K562 (cell line): ENCODE results near the gene JADE2. TPM values are rescaled to one million over a fixed set of nuclear protein-coding genes. Genes with fewer than 3 reads are reported as not detected.
A peak's percentile ranks its signal among the peaks of the same experiment; 100 is the strongest.

Experiments used
- ATAC-seq: fragments of 200-7000 bp; cut with Tn5 transposase; 3 replicates; pipeline ENCODE4 v1.9.1; 2020; ENCODE audit warnings: moderate library complexity
- BruUV-seq: library from RNA; stranded (reverse); fragments of 400-500 nt; replicated peaks from 2 replicates; lab custom pipeline; 2021; lab: Mats Ljungman, UMichigan
- CTCF ChIA-PET: fragments of 300-600 bp; formaldehyde crosslinking; extraction: SDS; loops from one replicate; lab custom pipeline; 2021; ENCODE audit warnings: low intra/inter-chr PET ratio; lab: Yijun Ruan, JAX
- POLR2A ChIA-PET: fragments of 300-600, 350-650 bp; sonication (Branson Sonifier 250); formaldehyde crosslinking; extraction: SDS; loops from one replicate; lab custom pipeline; 2021; ENCODE audit warnings: antibody characterized with exemption, inconsistent platforms; lab: Yijun Ruan, JAX
- DNase-seq, 4 experiments: peaks; one replicate each; pipeline versions ENCODE4 v3.0.0 to v3.0.0-alpha.2; 2011 to 2018; ENCODE audit warnings: low spot score in 3 of 4, mixed read lengths in 3 of 4; ENCODE audit errors: extremely low read depth in 1 of 4
- FAIRE-seq: peaks from 2 replicates; lab custom pipeline; 2011; peaks lifted over from hg19 to GRCh38; lab: Jason Lieb, UNC
- H2AFZ ChIP-seq: 2 replicates; pipeline ENCODE4 v1.6.0; 2011; ENCODE audit warnings: low read depth, low read length, control low read depth, inconsistent platforms
- H3K27ac ChIP-seq: fragments of 200-600 bp; 3 replicates; pipeline ENCODE4 v1.8.0; 2011; ENCODE audit warnings: low read depth, mild to moderate bottlenecking, control low read depth, inconsistent platforms, low read length, moderate library complexity, mixed read lengths; ENCODE audit errors: extremely low read depth
- H3K27me3 ChIP-seq, 2 experiments: fragments of 300-600 bp in 1 of 2; 2 replicates in 1 of 2; 3 replicates in 1 of 2; pipeline versions ENCODE4 v1.6.0 to v1.8.0; 2011; ENCODE audit warnings: inconsistent platforms in 2 of 2, low read length in 2 of 2, mild to moderate bottlenecking in 1 of 2, mixed read lengths in 1 of 2, moderate library complexity in 1 of 2; ENCODE audit not compliant: control insufficient read depth in 2 of 2, insufficient read depth in 2 of 2
- H3K36me3 ChIP-seq: fragments of 300-600 bp; 3 replicates; pipeline ENCODE4 v1.8.0; 2011; ENCODE audit warnings: mild to moderate bottlenecking, low read length, inconsistent platforms; ENCODE audit not compliant: control insufficient read depth, insufficient read depth
- H3K4me1 ChIP-seq, 2 experiments: fragments of 200-600 bp in 1 of 2; replicated peaks in 1 of 2; 2 replicates in 1 of 2; 3 replicates in 1 of 2; pipeline versions ENCODE4 v1.5.1 to v1.8.0; 2011; ENCODE audit warnings: inconsistent platforms in 2 of 2, low read length in 2 of 2, mild to moderate bottlenecking in 1 of 2, mixed read lengths in 1 of 2, moderate library complexity in 1 of 2; ENCODE audit not compliant: control insufficient read depth in 2 of 2, insufficient read depth in 2 of 2
- H3K4me2 ChIP-seq: 2 replicates; pipeline ENCODE4 v1.6.1; 2011; ENCODE audit warnings: low read length, control low read depth, inconsistent platforms, mixed read lengths; ENCODE audit not compliant: insufficient read depth
- H3K4me3 ChIP-seq: fragments of 200-600 bp; sonication (generic), shearing (Covaris generic); 2 replicates; pipeline ENCODE4 v1.5.1; 2016; ENCODE audit warnings: control low read depth, inconsistent platforms
- H3K79me2 ChIP-seq: fragments of 200-600 bp; 3 replicates; pipeline ENCODE4 v1.8.0; 2011; ENCODE audit warnings: low read length, inconsistent platforms; ENCODE audit not compliant: control insufficient read depth, insufficient read depth
- H3K9ac ChIP-seq, 2 experiments: 2 replicates each; pipeline versions ENCODE4 v1.6.0 to v1.6.1; 2011; ENCODE audit warnings: low read depth in 2 of 2, low read length in 2 of 2, control low read depth in 1 of 2, inconsistent platforms in 1 of 2, mild to moderate bottlenecking in 1 of 2, mixed read lengths in 1 of 2; ENCODE audit not compliant: insufficient read depth in 1 of 2
- H3K9me1 ChIP-seq: one replicate; pipeline ENCODE4 v1.6.0; 2011; ENCODE audit warnings: inconsistent platforms, mild to moderate bottlenecking, low read length, moderate library complexity; ENCODE audit not compliant: control insufficient read depth, insufficient read depth
- H3K9me3 ChIP-seq: replicated peaks from 2 replicates; pipeline ENCODE4 v1.5.1; 2011; ENCODE audit warnings: low read depth, low read length, inconsistent platforms; ENCODE audit not compliant: control insufficient read depth, insufficient read depth
- H4K20me1 ChIP-seq: replicated peaks from 2 replicates; pipeline ENCODE4 v1.6.1; 2011; ENCODE audit warnings: low read length, inconsistent platforms, mixed read lengths; ENCODE audit not compliant: control insufficient read depth, insufficient read depth
- CBX3 ChIP-seq, 2 experiments: IDR thresholded peaks; 1 replicate in 1 of 2; 2 replicates in 1 of 2; pipeline ENCODE4 v1.6.1; 2012; ENCODE audit warnings: inconsistent platforms in 2 of 2, low read length in 2 of 2, borderline replicate concordance in 1 of 2, control low read depth in 1 of 2
- DMBX1 ChIP-seq: fragments of 250-450 bp; sonication (Bioruptor Pico); IDR thresholded peaks from 2 replicates; pipeline ENCODE4 v1.8.0; 2022; ENCODE audit warnings: inconsistent platforms, mild to moderate bottlenecking, moderate library complexity, borderline replicate concordance
- ETV1 ChIP-seq: fragments of 450-650 bp; conservative IDR thresholded peaks from 2 replicates; pipeline ENCODE4 v1.6.1; 2016; ENCODE audit warnings: missing genetic modification characterization, control low read depth, low read depth, missing compliant biosample characterization
- POLR3A ChIP-seq: IDR thresholded peaks from 2 replicates; pipeline ENCODE4 v1.6.1; 2011; ENCODE audit warnings: borderline replicate concordance, mild to moderate bottlenecking, moderate library complexity; ENCODE audit not compliant: insufficient read length, insufficient read depth; ENCODE audit errors: extremely low read depth
- RFX1 ChIP-seq: fragments of 450-650 bp; IDR thresholded peaks from 2 replicates; pipeline ENCODE4 v1.6.1; 2016; ENCODE audit warnings: mild to moderate bottlenecking, moderate library complexity
- TEAD1 ChIP-seq, 2 experiments: fragments of 450-650 bp in 1 of 2; sonication (generic) in 1 of 2; formaldehyde crosslinking; IDR thresholded peaks; 2 replicates each; pipeline versions ENCODE4 v1.4.0 to v1.8.0; 2020 to 2022; ENCODE audit warnings: mild to moderate bottlenecking in 2 of 2, missing genetic modification reagents in 1 of 2
- TSC22D4 ChIP-seq: fragments of 450-650 bp; IDR thresholded peaks from 2 replicates; pipeline ENCODE4 v1.6.1; 2016; ENCODE audit warnings: missing genetic modification characterization, missing biosample characterization, control low read depth
- ZKSCAN1 ChIP-seq: fragments of 150-350 bp; IDR thresholded peaks from 2 replicates; pipeline ENCODE4 v1.6.1; 2016; ENCODE audit warnings: low read depth, low read length
- WGBS: fragments of 100-300 bp; shearing (Covaris generic); methylation state at CpG from one replicate; pipeline ENCODE4 v1.1.6; 2016; ENCODE audit warnings: low coverage, mixed read lengths; ENCODE audit not compliant: insufficient coverage; ENCODE audit errors: missing lambda C conversion rate; 5-methylcytosine and 5-hydroxymethylcytosine counted together
- in situ Hi-C: fragments of 300-500 bp; cut with MboI; formaldehyde crosslinking; loops from 4 replicates; pipeline ENCODE4 v1.15.0; 2018; ENCODE audit warnings: inconsistent platforms, mixed read lengths
- intact Hi-C: fragments of 100-400 bp; cut with micrococcal nuclease; formaldehyde crosslinking; loops from 2 replicates; pipeline ENCODE4 v1.14.2; 2022
- polyA plus RNA-seq, 8 experiments: library from polyadenylated mRNA; depleted of rRNA in 4 of 8; stranded (reverse) in 5 of 8; unstranded in 3 of 8; fragments of >200 nt; fragmentation: Nextera tagmentation in 2 of 8; fragmentation: Illumina TruSeq in 1 of 8; extraction: Ambion mirVana in 2 of 8; extraction: Trizol in 1 of 8; gene quantifications; 2 replicates each; pipeline versions ENCODE4 v1.2.1 to v1.2.3, GENCODE V29; 2011 to 2014; ENCODE audit warnings: inconsistent platforms in 1 of 8, missing spikeins in 1 of 8
- total RNA-seq, 7 experiments: library from RNA; depleted of rRNA in 6 of 7; stranded (reverse); fragments of >200 nt in 6 of 7; fragmentation: Illumina TruSeq in 2 of 7; extraction: Trizol in 2 of 7; gene quantifications; 2 replicates each; pipeline versions ENCODE4 v1.2.1 to v1.2.3, GENCODE V29; 2011 to 2021; ENCODE audit warnings: low replicate concordance in 1 of 7
- TF ChIP-seq, protein P1 (sequence below): sonication (generic); formaldehyde crosslinking; IDR thresholded peaks from 2 replicates; pipeline ENCODE4 v1.9.0; 2022; ENCODE audit warnings: mild to moderate bottlenecking, missing genetic modification reagents
- TF ChIP-seq, protein P2 (sequence below): sonication (generic); formaldehyde crosslinking; IDR thresholded peaks from 2 replicates; pipeline ENCODE4 v1.8.0; 2022; ENCODE audit warnings: mild to moderate bottlenecking, missing genetic modification reagents

The JADE2 gene
- total and polyA plus RNA-seq, 9 of the 15 experiments (the other 6 are each of a cell fraction or from before 2014, with no cell fraction given), result 0.50 to 23.3 (median 9.1) TPM

DNA sequence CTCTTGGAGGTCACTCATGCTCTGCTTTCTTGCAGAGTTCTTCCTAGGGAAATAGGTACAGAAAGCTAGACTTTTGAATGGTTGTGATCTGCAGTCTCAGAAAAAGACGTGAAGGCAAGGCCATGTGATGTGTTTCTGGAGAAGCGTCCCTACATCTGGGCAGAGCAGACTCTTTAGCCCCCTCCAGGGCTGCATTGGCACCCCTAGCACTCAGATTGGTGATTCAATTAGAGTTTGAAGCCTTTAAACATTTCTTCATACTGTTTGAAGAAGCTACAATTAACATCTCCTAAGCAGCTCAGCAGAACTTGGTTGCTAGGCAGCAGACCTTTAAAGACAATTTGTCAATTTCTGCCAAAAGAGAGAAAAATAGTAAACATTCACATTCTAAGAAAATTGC, 21.6 kb downstream of the JADE2 start:
- no peak overlapping the region for H3K4me2 ChIP-seq
- H3K36me3 ChIP-seq, result peaks cover 24% of the 10 kb centered on the region; the same call in 1 of the 3 replicates
- no peaks in the 10 kb centered on the region for H3K9me1 ChIP-seq
- no peaks in the 10 kb centered on the region; the same call in 1 of the 2 replicates for H4K20me1 ChIP-seq
- intact Hi-C loops, result no loop called here
- no peak overlapping the region for H3K27ac ChIP-seq
- 0 out of 5 replicates have a peak, but pooled peaks cover 0 to 2% of the 10 kb centered on the region in 2 experiments for H3K4me1 ChIP-seq
- no peaks in the 10 kb centered on the region for H3K27me3 ChIP-seq
- in situ Hi-C loops, result no loop called here
- BruUV-seq, result no TSS peak
- no peaks in the 10 kb centered on the region for H3K79me2 ChIP-seq
- FAIRE-seq (no peak), ATAC-seq (no peak), DNase-seq (no peak)
- POLR2A ChIA-PET, result interaction anchor here (0.7 to 1.2 kb wide), 3 partner anchors 18 to 177 kb away, joined by 3 to 4 read pairs (median 3); no protein-coding TSS in a partner anchor
- no peak overlapping the region for H3K4me3 ChIP-seq
- no peaks in the 10 kb centered on the region for H3K9me3 ChIP-seq
- WGBS, result 50% methylated on average over 2 of the region's 2 CpGs
- no peak overlapping the region for H3K9ac ChIP-seq
- TF ChIP-seq CBX3 (IDR thresholded peaks at IDR 0.05; ENCODE audit: borderline replicate concordance in 1 of 2, low read length in 2 of 2) (no peak), RFX1 (peak; percentile 18; the same call in 1 of the 2 replicates)
- TF ChIP-seq, all 486 proteins: peak for 1
- no peak overlapping the region for H2AFZ ChIP-seq
- CTCF ChIA-PET, result no interaction called here

DNA sequence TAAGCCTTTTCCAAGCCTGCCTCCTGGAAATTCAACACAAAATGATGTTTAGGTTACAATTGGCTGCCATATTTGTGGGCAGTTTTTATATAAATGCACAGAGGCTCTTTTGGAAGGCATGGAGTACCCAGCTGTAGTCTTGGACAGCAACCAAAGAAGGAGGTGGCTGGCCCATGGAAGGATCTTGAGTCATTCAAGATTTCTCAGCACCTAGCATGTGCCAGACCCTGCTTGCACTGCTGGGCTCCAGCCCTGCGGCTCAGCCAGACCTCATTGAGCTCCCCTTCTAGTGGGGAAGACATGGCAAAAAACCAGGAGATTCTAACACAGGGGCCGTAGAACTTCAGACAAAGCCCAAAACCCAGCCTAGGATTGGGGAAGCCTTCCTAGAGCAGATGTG, 22.1 kb downstream of the JADE2 start:
- Histone ChIP-seq H3K4me3 (no peak overlapping the region), H3K9ac (no peak overlapping the region), H3K4me2 (no peak overlapping the region), H3K9me3 (no peaks in the 10 kb centered on the region), H3K27me3 (no peaks in the 10 kb centered on the region), H3K27ac (no peak overlapping the region), H2AFZ (no peak overlapping the region), H4K20me1 (no peaks in the 10 kb centered on the region; the same call in 1 of the 2 replicates), H3K36me3 (peaks cover 27% of the 10 kb centered on the region; the same call in 1 of the 3 replicates), H3K4me1 (0 out of 5 replicates have a peak, but pooled peaks cover 0 to 2% of the 10 kb centered on the region in 2 experiments), H3K9me1 (no peaks in the 10 kb centered on the region), H3K79me2 (no peaks in the 10 kb centered on the region)
- POLR2A ChIA-PET, result interaction anchor here (0.9 to 1.2 kb wide), 2 partner anchors 18 to 177 kb away, joined by 3 to 4 read pairs; no protein-coding TSS in a partner anchor
- intact Hi-C loops (no loop called here), in situ Hi-C loops (no loop called here)
- ATAC-seq, result no peak
- BruUV-seq, result no TSS peak
- FAIRE-seq, result no peak
- DNase-seq, result no peak
- CTCF ChIA-PET, result no interaction called here
- 47% methylated on average over 2 of the region's 2 CpGs for WGBS
- TF ChIP-seq, protein P1, sequence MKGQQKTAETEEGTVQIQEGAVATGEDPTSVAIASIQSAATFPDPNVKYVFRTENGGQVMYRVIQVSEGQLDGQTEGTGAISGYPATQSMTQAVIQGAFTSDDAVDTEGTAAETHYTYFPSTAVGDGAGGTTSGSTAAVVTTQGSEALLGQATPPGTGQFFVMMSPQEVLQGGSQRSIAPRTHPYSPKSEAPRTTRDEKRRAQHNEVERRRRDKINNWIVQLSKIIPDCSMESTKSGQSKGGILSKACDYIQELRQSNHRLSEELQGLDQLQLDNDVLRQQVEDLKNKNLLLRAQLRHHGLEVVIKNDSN (CRISPR knock-in tag), result no peak
- TF ChIP-seq ZKSCAN1 (no peak), TEAD1 (CRISPR knock-in tag; IDR thresholded peaks at IDR 0.05) (no peak), DMBX1 (CRISPR knock-in tag) (no peak), POLR3A (no peak), ETV1 (tag) (no peak), TSC22D4 (tag) (no peak)
- TF ChIP-seq, protein P2, sequence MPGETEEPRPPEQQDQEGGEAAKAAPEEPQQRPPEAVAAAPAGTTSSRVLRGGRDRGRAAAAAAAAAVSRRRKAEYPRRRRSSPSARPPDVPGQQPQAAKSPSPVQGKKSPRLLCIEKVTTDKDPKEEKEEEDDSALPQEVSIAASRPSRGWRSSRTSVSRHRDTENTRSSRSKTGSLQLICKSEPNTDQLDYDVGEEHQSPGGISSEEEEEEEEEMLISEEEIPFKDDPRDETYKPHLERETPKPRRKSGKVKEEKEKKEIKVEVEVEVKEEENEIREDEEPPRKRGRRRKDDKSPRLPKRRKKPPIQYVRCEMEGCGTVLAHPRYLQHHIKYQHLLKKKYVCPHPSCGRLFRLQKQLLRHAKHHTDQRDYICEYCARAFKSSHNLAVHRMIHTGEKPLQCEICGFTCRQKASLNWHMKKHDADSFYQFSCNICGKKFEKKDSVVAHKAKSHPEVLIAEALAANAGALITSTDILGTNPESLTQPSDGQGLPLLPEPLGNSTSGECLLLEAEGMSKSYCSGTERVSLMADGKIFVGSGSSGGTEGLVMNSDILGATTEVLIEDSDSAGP, result no peak
